Heart right ventricle (tissue), 16 donors: ENCODE measurements around the gene GXYLT1. TPM values are rescaled to one million over a fixed set of nuclear protein-coding genes. Genes with fewer than 3 reads are reported as not detected.

ENCODE experiments used
- ATAC-seq, 8 donors: fragments of 200-7000 bp; cut with Tn5 transposase; one replicate each; pipeline ENCODE4 v1.9.1; 2020; ENCODE audit warnings: mild to moderate bottlenecking in 8 of 8, moderate library complexity in 8 of 8, moderate number of reproducible peaks in 1 of 8
- DNase-seq, 2 donors: peaks; one replicate each; pipeline ENCODE4 v3.0.0-alpha.2; 2020
- H3K27ac ChIP-seq, 10 donors: fragments of 200-600 bp; sonication (generic) in 2 of 10; one replicate each; pipeline versions ENCODE4 v1.5.0 to v1.8.0; 2020 to 2022; ENCODE audit warnings: mild to moderate bottlenecking in 3 of 10
- H3K27me3 ChIP-seq, 7 donors: fragments of 200-600 bp; one replicate each; pipeline ENCODE4 v1.8.0; 2021 to 2022; ENCODE audit warnings: mild to moderate bottlenecking in 2 of 7
- H3K36me3 ChIP-seq, 9 donors: fragments of 200-600 bp; sonication (generic) in 1 of 9; one replicate each; pipeline versions ENCODE4 v1.5.0 to v1.8.0; 2020 to 2022; ENCODE audit warnings: mild to moderate bottlenecking in 2 of 9
- H3K4me1 ChIP-seq, 9 donors: fragments of 200-600 bp; sonication (generic) in 1 of 9; one replicate each; pipeline versions ENCODE4 v1.5.0 to v1.8.0; 2020 to 2022; ENCODE audit warnings: mild to moderate bottlenecking in 4 of 9
- H3K4me3 ChIP-seq, 10 donors: fragments of 200-600 bp; sonication (generic) in 2 of 10; one replicate each; pipeline versions ENCODE4 v1.5.0 to v1.8.0; 2020 to 2022; ENCODE audit warnings: mild to moderate bottlenecking in 7 of 10, moderate library complexity in 2 of 10
- H3K9me3 ChIP-seq, 11 donors: fragments of 200-600 bp in 10 of 11; sonication (generic) in 2 of 11; one replicate each; pipeline versions ENCODE4 v1.5.0 to v1.8.0; 2013 to 2022; ENCODE audit warnings: mild to moderate bottlenecking in 2 of 11, control low read depth in 1 of 11, moderate library complexity in 1 of 11
- CTCF ChIP-seq, 9 donors: fragments of 200-600 bp; sonication (generic) in 2 of 9; IDR thresholded peaks; one replicate each; pipeline versions ENCODE4 v1.5.0 to v1.8.0; 2021 to 2022; ENCODE audit warnings: antibody characterized with exemption in 9 of 9, mild to moderate bottlenecking in 5 of 9, moderate library complexity in 1 of 9
- WGBS, 2 donors: extraction: QIAGEN DNeasy Blood & Tissue Kit; methylation state at CpG; one replicate each; pipeline ENCODE4 v1.1.7; 2013; ENCODE audit warnings: inconsistent platforms in 1 of 2; 5-methylcytosine and 5-hydroxymethylcytosine counted together
- intact Hi-C, 10 donors: fragments of 100-400 bp; cut with DNase I; formaldehyde crosslinking; loops; one replicate each; pipeline versions ENCODE4 v1.11.1 to v1.14.2; 2022
- polyA plus RNA-seq, 2 donors: library from polyadenylated mRNA; stranded (reverse); fragments of 200-250 nt; gene quantifications; one replicate each; pipeline ENCODE4 v1.2.3, GENCODE V29; 2013
- total RNA-seq, 10 donors: library from RNA; stranded (reverse); fragmentation: NEBNext Ultra II Directional in 3 of 10; extraction: Animal tissue kit (Norgen Biotek cat#: 25700) in 3 of 10; gene quantifications; one replicate each; pipeline versions ENCODE4 v1.2.1 to v1.2.4, GENCODE V29; 2021 to 2023
- donor health status: Arrhythmogenic right ventricular cardiomyopathy.
- donor health status: ischemic (EF 13 %, LVEDD 7.1; RV severe dilation, severe dysfunction).
- donor health status: healthy with polysubstance abuse.
- donor health status: DM: no; HTN: yes; CAD: no.
- donor health status: DM: no; HTN: no; CAD: no.
- donor health status: ischemic (EF 25% LVEDD 6.9; RV normal size, moderate dysfunction).
- donor health status: ischemic (EF 25% LVEDD 5.7; RV mildly dilated, moderate dysfunction).
- donor health status: healthy.
- donor health status: DM: yes; HTN: yes; CAD: no.
- donor health status: Ischemic cardiomyopathy.
- donor health status: ischemic (EF 35%, LVEDD 5.7; RV mildly dilated, moderate dysfunction).
- donor health status: nonischemic (EF 11% LVEDD 7.7; RV severe dilation, severe dysfunction).
- donor health status: DM: yes; HTN: yes; CAD: no.
- donor health status: PGD.
- donor health status: ischemic (EF 29% LVEDD 5.4; RV normal size, mild dysfunction).
- donor health status: nonischemic (EF 23%, LVEDD 6.1; RV moderate dilation, normal function).

Gene GXYLT1
- total and polyA plus RNA-seq, 12 donors: 1.7 to 7.8 (median 5.3) TPM

- Histone ChIP-seq H3K27ac (no peak overlapping the region), H3K27me3 (no peaks in the 10 kb centered on the region), H3K4me1 (peaks cover 0 to 6% (median 0%) of the 10 kb centered on the region in 9 donors), H3K9me3 (no peaks in the 10 kb centered on the region), H3K4me3 (no peak overlapping the region), H3K36me3 (peaks cover 0 to 20% (median 0%) of the 10 kb centered on the region in 9 donors)
- intact Hi-C loops: no loop called here
- ATAC-seq: no peak
- DNase-seq: no peak
- 99 to 100% methylated on average over 3 of the region's 3 CpGs for WGBS, 2 donors
- no peak for TF ChIP-seq CTCF (IDR thresholded peaks at IDR 0.05)
Measured at GRCh38 chr12:42102720-42103119, 42.0 kb downstream of the GXYLT1 start.

GRCh38 chr12:42099433-42099832, 45.2 kb downstream of the GXYLT1 start:
- WGBS, 2 donors: 96 to 97% methylated on average over 9 of the region's 9 CpGs
- no peak for DNase-seq
- H3K4me1 ChIP-seq: peaks cover 0 to 33% (median 0%) of the 10 kb centered on the region in 9 donors

GRCh38 chr12:42097971-42098370, 46.7 kb downstream of the GXYLT1 start:
- Histone ChIP-seq H3K27me3 (no peaks in the 10 kb centered on the region), H3K36me3 (peaks cover 0 to 23% (median 4%) of the 10 kb centered on the region in 9 donors), H3K27ac (peak overlapping the region in 6 of 10 donors; percentile 1 to 74 (median 30)), H3K4me3 (peak overlapping the region in 8 of 10 donors; percentile 15 to 48 (median 34)), H3K9me3 (no peaks in the 10 kb centered on the region), H3K4me1 (peaks cover 0 to 33% (median 0%) of the 10 kb centered on the region in 9 donors)
- intact Hi-C loops: no loop called here
- DNase-seq (no peak), ATAC-seq (peak in 6 of 8 donors; percentile 37 to 68 (median 52))
- 24 to 32% methylated on average over 5 of the region's 5 CpGs for WGBS, 2 donors
- no peak for TF ChIP-seq CTCF (IDR thresholded peaks at IDR 0.05)

More at GRCh38 chr12:42099433-42099832, 45.2 kb downstream of the GXYLT1 start:
- no peak overlapping the region for H3K4me3 ChIP-seq
- no peak overlapping the region for H3K27ac ChIP-seq
- no peaks in the 10 kb centered on the region for H3K9me3 ChIP-seq
- peaks cover 0 to 17% (median 4%) of the 10 kb centered on the region in 9 donors for H3K36me3 ChIP-seq
- ATAC-seq: no peak
- H3K27me3 ChIP-seq: no peaks in the 10 kb centered on the region
- intact Hi-C loops: no loop called here
- no peak for TF ChIP-seq CTCF (IDR thresholded peaks at IDR 0.05)

- peaks cover 0 to 26% (median 4%) of the 10 kb centered on the region in 9 donors for H3K36me3 ChIP-seq
- ATAC-seq (peak in 5 of 8 donors; percentile 37 to 71 (median 58)), DNase-seq (no peak)
- no peaks in the 10 kb centered on the region for H3K9me3 ChIP-seq
- intact Hi-C loops: no loop called here
- H3K27me3 ChIP-seq: no peaks in the 10 kb centered on the region
- H3K4me1 ChIP-seq: peaks cover 0 to 46% (median 9%) of the 10 kb centered on the region in 9 donors
- WGBS, 2 donors: 85 to 88% methylated on average over 5 of the region's 5 CpGs
- H3K4me3 ChIP-seq: no peak overlapping the region
- no peak overlapping the region for H3K27ac ChIP-seq
- TF ChIP-seq CTCF (IDR thresholded peaks at IDR 0.05): no peak
Measured at GRCh38 chr12:42094277-42094676, 50.4 kb downstream of the GXYLT1 start.
